ENCODE measurements around the gene MLLT10. TPM values are rescaled to one million over a fixed set of nuclear protein-coding genes. Genes with fewer than 3 reads are reported as not detected.

The MLLT10 gene
- total RNA-seq, 1 donor from 2014 or later, result 65.6 TPM

DNA sequence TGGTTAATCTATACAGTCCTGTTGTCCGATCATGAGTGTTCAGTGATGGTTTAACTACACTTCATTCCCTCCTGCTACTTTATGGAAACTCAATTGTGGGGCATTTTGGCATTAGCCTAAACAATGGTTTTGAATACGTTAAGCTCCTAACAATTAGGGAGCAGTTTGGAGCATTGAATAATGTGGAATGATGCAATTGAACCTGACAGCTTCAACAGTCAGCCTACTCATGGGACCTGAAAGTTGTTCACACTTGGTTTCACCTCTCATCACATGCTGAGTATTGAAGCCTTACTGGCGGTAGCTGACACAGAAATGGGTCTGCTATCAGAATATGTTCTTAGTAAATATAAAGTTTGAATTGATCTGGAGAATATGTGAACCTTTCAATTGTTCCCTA lies 186.1 kb downstream of the MLLT10 start:
- Mint-ChIP-seq H3K4me1 (ENCODE audit: low read depth) (peaks cover 42% of the 10 kb centered on the region), H3K9me3 (ENCODE audit: low read depth) (no peaks in the 10 kb centered on the region), H3K4me3 (ENCODE audit: low read depth) (no peak overlapping the region), H3K27me3 (no peaks in the 10 kb centered on the region), H3K36me3 (ENCODE audit: insufficient read depth) (peaks cover 5% of the 10 kb centered on the region), H3K27ac (no peak overlapping the region)
- TF ChIP-seq, protein P1, sequence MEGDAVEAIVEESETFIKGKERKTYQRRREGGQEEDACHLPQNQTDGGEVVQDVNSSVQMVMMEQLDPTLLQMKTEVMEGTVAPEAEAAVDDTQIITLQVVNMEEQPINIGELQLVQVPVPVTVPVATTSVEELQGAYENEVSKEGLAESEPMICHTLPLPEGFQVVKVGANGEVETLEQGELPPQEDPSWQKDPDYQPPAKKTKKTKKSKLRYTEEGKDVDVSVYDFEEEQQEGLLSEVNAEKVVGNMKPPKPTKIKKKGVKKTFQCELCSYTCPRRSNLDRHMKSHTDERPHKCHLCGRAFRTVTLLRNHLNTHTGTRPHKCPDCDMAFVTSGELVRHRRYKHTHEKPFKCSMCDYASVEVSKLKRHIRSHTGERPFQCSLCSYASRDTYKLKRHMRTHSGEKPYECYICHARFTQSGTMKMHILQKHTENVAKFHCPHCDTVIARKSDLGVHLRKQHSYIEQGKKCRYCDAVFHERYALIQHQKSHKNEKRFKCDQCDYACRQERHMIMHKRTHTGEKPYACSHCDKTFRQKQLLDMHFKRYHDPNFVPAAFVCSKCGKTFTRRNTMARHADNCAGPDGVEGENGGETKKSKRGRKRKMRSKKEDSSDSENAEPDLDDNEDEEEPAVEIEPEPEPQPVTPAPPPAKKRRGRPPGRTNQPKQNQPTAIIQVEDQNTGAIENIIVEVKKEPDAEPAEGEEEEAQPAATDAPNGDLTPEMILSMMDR (IDR thresholded peaks at IDR 0.05; ENCODE audit: unreplicated experiment), result no peak
- DNase-seq (ENCODE audit: low spot score, unreplicated experiment), result no peak

GRCh38 chr10:21721000-21721665 lies 187.1 kb downstream of the MLLT10 start:
- Mint-ChIP-seq H3K27me3 (no peaks in the 10 kb centered on the region), H3K4me3 (ENCODE audit: low read depth) (no peak overlapping the region), H3K27ac (peak overlapping the region; percentile 5), H3K4me1 (ENCODE audit: low read depth) (peaks cover 35% of the 10 kb centered on the region), H3K9me3 (ENCODE audit: low read depth) (no peaks in the 10 kb centered on the region), H3K36me3 (ENCODE audit: insufficient read depth) (peaks cover 5% of the 10 kb centered on the region)
- no peak for DNase-seq (ENCODE audit: low spot score, unreplicated experiment)
- TF ChIP-seq, protein P1 (IDR thresholded peaks at IDR 0.05; ENCODE audit: unreplicated experiment), result no peak

DNA sequence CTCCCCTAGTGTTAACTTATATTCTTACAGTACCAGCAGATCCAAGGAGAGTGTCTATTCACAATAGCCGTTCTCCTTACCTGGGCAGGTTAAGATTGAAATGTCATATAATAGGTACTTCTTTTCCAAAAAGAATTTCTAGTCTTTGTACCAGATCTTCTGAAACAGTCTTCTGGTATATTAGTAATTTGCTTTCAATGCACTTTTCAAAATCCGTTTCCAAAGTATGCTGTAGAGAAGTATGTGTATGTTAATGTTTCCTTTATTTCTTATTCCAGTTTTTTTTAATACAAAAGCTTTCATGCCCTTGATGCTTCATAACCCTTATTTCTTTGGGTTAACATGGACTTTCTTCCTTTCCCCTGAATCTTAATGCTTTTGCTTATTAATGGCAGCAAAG lies 188.2 kb downstream of the MLLT10 start:
- Mint-ChIP-seq H3K27ac (no peak overlapping the region), H3K27me3 (no peaks in the 10 kb centered on the region), H3K36me3 (ENCODE audit: insufficient read depth) (peaks cover 5% of the 10 kb centered on the region), H3K4me3 (ENCODE audit: low read depth) (no peak overlapping the region), H3K4me1 (ENCODE audit: low read depth) (peaks cover 42% of the 10 kb centered on the region), H3K9me3 (ENCODE audit: low read depth) (no peaks in the 10 kb centered on the region)
- TF ChIP-seq, protein P1 (IDR thresholded peaks at IDR 0.05; ENCODE audit: unreplicated experiment), result no peak
- no peak for DNase-seq (ENCODE audit: low spot score, unreplicated experiment)

DNA sequence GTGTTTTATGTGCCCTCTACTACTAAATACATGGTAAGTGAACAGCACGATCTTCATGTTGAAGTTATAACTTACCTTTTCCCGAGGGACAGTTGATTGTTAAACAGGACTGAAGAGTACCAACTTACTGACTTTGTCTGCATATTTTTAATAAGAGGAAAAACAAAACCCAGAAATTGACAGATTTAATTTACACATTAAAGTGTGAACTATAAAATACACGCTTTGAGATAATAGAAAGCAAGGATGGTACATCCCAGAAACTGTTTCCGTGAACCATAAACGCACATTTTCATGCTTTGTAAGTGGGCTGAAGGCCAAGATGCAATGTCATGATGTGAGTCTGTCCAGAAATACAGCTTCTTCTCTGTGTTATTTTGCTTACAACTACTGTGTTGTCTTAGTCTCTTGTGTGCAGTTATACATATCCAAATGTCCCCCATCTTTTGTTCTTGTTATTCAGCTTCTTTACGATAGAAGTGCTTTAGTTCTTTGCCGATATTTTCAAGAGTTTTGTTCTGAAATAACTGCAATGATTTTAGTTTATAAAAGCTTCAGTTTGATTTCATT lies 190.1 kb downstream of the MLLT10 start:
- no peaks in the 10 kb centered on the region for H3K27me3 Mint-ChIP-seq
- TF ChIP-seq, protein P1 (IDR thresholded peaks at IDR 0.05; ENCODE audit: unreplicated experiment), result no peak
- H3K4me3 Mint-ChIP-seq (ENCODE audit: low read depth), result no peak overlapping the region
- DNase-seq (ENCODE audit: low spot score, unreplicated experiment), result no peak
- H3K27ac Mint-ChIP-seq, result peak overlapping the region; percentile 56
- H3K36me3 Mint-ChIP-seq (ENCODE audit: insufficient read depth), result no peaks in the 10 kb centered on the region
- H3K9me3 Mint-ChIP-seq (ENCODE audit: low read depth), result no peaks in the 10 kb centered on the region
- peaks cover 49% of the 10 kb centered on the region for H3K4me1 Mint-ChIP-seq (ENCODE audit: low read depth)

DNA sequence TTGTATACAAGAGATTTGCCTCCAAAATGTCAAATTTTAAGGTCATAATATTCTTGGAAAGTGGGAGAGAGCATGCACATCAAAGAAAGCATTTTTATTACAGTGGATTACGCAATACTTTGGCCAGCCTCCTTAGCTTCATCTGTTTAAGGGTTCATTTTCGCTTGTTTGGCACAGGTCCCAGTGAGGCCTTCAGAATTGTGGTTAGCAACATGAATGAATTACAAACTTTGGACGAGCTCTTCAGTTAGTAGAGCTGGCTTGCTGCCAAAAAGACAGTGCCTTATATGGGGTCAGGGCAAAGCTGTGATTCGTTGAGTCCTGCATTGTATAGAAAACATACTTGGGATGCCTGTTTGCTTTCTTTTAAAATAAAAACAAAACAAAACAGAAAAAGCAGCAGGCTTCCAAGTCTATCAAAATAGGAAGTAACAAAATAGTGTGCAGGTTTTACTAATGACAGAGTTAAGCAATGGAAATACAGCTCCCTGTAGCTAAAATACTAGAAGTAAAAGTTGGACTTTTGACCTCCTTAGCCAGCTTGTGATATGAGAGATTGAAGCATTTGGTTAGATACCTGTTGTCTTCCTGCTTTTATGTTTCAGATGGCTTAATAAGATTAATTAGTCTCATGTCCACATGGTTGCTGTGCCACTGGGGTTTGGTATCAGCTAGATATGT lies 190.8 kb downstream of the MLLT10 start:
- Mint-ChIP-seq H3K36me3 (ENCODE audit: insufficient read depth) (no peaks in the 10 kb centered on the region), H3K9me3 (ENCODE audit: low read depth) (no peaks in the 10 kb centered on the region)
- DNase-seq (ENCODE audit: low spot score, unreplicated experiment), result no peak

More for the DNA sequence above, 190.8 kb downstream of the MLLT10 start:
- H3K27me3 Mint-ChIP-seq, result no peaks in the 10 kb centered on the region
- H3K4me3 Mint-ChIP-seq (ENCODE audit: low read depth), result no peak overlapping the region
- TF ChIP-seq, protein P1 (IDR thresholded peaks at IDR 0.05; ENCODE audit: unreplicated experiment), result no peak
- peaks cover 50% of the 10 kb centered on the region for H3K4me1 Mint-ChIP-seq (ENCODE audit: low read depth)
- H3K27ac Mint-ChIP-seq, result peak overlapping the region; percentile 56
